Tongue (tissue), 2 donors: ENCODE measurements around the gene FBLN5. TPM values are rescaled to one million over a fixed set of nuclear protein-coding genes. Genes with fewer than 3 reads are reported as not detected.
"Not testable (repeated sequence)": the region's sequence is repeated elsewhere in the genome, so short reads cannot be mapped to it uniquely, and the experiment has no call there.

Experiments used
- DNase-seq: peaks from one replicate; pipeline ENCODE4 v3.0.0-alpha.2; 2015
- total RNA-seq: library from RNA; depleted of rRNA; stranded (reverse); fragments of >200 nt; gene quantifications from one replicate; pipeline ENCODE4 v1.2.3, GENCODE V29; 2014

FBLN5 gene
- total RNA-seq, 1 donor from 2014 or later = 65.3 TPM

DNA sequence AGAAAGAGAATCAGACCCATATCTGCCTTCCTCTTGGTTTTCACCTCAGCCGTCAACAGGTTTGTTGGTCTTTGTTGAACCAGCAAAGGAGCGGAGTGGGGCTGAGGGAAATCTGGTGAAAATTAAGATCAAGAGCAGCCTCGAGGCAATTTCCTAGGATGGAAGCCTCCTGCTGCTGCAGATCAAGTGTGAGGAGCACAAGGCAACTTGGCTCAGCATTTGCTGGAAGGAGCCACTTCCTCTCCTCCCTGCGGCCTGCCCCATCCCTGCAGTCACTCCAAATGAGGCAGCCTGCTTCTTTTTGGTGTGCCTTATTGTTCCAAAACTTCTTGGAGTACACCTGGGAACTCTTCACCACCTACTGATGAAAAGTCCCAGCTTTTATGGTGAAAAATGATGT is 85.1 kb downstream of the FBLN5 start:
- no peak for DNase-seq

DNA sequence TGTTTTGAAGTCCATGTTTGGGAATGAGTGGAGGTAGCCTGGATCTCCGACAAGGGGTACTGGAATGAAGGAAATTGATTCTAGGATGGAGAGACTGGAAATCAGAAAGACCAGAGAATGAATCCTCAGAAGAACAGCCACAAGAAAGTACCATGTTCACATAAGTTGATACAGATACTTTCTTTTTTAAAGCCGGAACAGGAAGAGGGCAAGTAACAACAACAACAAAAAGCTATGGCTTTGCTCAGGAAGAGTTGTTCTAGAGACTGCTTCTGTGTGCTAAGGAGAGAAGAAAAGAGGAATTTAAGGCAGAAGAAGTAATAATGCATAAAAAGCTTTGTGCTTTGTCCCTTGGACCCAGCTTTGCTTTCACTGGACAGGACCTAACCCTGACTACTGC is 86.4 kb downstream of the FBLN5 start:
- no peak for DNase-seq

DNA sequence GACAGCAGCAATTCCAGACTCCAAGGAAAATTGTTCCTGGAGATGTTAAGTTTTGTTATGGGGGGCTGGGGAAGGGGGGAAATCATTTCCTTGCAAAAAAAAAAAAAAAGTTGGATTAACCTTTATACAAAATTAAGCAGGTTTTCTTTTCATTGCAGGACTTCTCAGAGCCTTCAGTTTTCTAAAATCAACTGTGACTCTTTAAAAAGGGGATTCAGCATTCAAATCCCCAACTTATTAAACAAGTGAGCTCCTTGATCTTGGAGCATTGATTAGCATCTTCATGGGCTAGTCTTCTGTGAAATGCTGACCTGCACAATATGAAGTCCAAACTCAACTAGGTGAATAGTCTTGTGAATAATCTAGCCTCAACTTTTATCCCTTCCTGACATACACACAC is 87.3 kb downstream of the FBLN5 start:
- no peak for DNase-seq

DNA sequence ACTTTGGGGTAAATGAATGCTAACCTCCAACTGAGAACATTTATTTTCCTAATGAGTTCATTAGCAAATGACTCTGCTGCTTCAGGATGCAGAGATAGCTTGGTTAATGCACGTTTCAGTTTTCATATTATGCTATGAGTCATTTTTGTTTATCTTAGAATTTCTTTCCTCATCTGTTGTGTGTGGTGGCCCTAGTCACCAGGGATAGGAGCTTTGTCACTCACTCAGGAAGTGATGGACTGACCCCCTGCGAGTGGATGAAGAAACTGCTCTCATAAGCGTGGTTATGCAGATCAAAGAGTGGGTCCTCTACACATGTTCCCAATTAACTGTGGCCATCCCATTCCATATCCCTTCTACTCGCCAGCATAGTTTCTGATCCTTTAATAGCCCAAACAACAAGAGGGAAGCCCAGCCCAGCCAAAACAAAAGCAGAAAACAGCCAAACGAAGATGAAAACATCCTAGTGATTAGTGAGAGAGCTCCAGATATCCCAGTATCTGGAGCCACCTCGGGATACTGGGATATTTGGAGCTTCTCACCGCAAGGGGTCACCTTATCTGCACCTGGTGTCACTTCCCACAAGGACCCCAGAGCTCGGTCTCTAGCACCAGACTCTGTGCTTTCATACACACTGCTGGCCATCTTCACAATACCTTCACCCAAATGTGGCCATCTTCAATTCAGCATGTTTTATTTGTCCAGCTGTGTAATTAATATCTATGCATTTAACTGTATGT is 88.8 kb downstream of the FBLN5 start:
- no peak for DNase-seq

DNA sequence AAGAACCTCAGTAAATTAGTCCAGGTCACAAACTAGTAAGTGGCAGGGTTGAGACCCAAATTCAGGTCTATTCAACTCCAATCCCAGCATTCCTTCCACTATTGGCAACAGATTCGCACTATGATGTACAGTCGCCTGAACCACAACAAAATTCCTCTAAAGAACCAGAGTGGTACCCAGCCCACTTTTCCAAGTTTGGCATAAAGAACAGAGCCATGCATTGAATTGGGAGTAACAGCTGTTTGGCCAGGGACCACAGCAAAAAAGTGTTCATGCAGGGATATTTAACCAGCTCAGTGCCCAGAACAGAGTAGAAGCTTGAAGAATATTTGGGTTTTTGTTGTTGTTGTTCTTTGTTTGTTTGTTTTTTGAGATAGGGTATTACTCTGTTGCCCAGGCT is 89.9 kb downstream of the FBLN5 start:
- peak; percentile 84 for DNase-seq

DNA sequence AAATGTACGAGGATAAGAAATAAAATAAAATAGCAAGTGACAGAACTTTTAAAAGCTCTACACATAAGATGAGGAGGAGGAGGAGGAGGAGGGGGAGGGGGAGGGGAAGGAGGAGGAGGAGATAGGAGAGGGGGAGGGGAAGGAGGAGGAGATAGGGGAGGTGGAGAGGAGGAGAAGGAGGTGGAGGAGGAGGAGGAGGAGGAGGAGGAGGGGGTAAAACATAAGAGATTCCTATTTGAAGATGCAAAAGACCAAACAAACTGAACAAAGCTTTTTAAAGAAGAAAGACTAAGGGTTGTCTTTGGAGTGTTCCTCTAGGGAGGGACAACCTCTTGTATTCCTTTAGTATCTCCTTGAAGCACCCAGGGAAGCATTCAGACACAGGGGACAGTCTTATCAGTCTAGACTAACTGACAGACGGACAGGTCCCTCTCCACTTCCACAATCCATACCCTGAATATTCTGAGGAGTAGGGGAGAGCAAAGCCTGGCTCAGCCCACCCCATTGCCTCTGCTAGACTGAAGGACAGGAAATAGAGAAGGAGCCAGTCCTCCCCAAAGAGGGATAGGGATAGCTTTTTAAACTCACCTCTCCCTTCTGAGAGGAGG is 93.1 kb downstream of the FBLN5 start:
- no peak for DNase-seq

DNA sequence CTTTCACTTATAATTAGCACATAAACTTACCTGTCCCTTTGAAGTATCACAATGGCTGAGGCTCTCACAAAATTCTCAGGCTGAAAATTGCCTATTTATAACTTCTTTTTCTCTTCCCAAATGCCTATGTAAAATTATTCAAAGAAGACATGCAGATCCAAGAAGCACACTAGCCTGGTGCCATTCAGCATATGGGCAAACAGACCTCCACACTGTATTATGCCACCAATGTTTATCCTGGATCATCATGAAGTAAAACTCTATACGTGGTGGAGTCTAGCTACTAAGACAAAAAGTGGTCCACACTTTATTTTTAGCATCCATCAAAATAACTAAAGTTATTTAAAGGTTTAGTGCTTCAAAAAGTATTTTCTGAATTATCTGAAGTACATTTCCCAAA is 95.9 kb downstream of the FBLN5 start:
- no peak for DNase-seq

DNA sequence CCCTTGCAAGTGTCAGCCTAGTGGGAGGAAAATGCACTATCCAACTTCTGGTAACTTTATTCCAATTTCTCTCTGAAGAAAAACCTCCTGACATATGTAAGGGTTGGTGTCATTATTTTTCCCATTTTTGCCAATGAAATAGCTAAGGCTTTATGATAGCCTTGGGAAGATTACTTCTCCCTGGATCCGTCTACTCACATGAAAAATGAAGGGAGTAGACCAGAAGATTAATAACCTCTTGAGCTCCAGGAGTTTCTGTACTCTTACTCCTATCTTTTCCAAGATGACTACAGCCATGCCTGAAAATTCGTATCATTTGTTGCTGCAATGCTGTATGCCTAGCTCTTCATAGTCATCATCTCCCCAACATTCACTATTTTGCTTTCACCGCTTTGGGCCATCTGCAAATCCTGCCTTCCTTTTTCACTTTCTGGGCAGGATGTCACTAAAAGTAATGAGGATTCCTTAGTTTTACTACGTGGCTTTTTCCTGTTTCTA is 98.9 kb downstream of the FBLN5 start:
- no peak for DNase-seq

DNA sequence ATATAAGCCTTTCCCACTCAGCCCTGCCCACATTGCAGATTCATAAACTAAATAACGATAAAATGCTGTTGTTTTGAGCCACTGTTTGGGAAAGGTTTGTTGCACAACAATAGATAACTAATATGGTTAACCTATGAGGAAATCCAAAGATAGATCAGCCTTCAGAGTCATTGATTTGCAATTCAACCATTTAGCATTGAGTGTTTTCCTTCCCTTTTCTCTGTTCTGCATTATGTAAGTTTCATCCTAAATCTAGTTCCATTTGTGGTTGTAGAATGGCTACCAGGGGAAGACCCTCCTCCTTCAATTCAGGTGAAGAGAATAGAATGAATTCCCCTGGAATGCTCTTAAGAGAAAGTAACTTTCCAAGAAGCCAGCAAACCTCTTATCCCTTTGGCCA is 99.8 kb downstream of the FBLN5 start:
- no peak for DNase-seq

DNA sequence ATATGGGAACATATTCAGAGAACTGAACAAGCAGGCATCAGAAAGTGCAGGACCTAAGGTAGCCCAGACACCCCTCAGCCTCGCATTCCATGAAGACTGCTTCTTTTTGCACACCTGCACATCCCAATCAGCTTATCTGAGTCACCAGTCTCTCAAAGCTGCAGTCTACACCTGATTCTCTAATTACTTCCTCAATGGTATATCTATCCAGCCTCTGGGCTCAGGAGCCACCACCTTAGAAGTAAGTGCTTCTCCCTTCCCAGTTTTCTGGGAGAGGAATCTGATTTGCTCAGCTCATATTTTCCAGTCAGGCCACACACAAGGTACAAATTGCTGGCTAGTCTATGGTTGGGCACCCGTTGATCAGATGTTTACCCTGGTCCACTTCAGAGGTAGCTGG is 101.8 kb downstream of the FBLN5 start:
- no peak for DNase-seq

DNA sequence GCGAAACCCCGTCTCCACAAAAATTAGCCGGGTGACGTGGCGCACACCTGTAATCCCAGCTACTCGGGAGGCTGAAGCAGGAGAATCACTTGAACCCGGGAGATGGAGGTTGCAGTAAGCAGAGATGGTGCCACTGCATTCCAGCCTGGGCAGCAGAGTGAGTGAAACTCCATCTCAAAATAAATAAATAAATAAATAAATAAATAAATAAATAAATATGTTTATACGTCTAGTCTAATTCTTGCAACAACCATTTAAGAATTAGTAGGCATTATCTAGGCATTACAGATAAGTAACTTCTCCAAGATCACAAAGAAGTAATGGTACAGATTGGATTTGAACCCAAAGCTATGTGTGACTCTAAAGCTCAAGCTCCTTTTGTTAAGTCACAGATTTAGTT is 102.4 kb downstream of the FBLN5 start:
- not testable (repeated sequence) for DNase-seq

DNA sequence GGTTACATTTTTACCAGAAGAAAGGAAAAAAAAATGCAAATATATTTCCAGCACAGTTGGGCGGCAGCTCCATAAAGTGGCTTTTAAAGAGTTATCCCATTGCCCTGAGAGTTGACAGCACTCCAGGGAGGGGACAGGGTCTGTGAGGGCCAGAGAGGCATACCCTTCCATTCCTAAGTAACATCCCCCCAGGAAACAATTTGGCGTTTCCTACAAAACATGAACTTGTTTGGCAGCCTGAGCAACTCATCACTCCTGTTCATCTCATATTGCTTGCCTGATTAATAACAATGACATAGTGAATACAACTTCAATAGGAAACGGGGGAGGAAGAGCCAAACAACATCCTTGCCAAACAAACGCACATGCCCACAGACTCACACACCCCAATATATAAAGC is 103.5 kb downstream of the FBLN5 start:
- no peak for DNase-seq

DNA sequence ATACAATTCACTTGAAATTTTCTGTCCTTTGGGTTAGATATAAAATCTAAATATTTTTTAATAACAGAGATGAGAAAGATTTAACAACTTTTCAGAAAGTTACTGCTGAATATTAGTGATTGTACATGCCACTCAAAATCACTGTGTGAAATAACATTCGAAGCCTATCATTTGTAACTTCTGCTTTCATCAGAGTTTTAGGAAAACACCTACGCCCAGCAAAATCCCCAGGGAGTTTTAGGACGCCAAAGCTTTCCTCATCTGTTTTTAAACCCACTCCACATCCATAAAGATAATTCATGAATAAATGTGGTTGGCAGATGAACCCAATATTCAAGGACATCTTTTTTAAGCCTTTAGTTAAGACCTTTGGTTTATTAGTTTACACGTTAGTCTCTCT is 104.1 kb downstream of the FBLN5 start:
- no peak for DNase-seq

DNA sequence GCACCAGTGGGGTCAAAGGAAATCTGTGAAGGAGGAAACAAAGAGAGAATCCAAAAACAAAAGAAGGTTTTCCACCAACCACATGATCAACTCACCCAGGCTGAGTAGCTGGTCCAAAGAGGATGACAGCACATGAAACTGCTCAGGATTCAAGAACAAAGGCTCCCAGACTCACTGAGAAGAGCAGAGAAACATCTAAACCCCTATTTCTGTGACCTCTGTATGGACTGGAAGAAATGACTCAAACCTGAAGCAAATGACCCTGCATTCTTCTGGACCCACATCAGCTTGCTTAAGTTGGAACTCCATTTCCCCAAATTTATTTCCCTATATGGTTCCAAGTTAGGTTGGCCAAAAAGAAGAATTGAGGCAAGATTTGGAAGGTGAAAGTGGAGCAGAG is 106.4 kb downstream of the FBLN5 start:
- DNase-seq = no peak

DNA sequence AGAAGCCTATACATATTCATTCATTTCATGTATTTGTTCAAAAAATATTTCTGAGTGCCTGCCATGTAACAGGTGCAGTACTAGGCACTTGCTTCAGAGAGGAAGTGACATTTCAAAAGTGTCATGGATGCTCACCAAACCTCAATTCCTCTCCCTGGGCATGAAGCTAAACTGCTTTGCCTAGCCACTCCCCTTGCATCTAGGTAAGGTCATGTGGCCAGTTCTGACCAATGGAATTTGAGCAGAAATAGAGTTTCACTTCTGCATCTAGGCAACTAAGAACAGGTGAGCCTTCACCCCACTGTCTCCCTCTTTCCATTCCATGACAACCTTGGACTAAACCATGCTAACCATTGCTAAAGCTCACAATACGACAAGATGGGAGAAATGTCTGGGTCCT is 107.7 kb downstream of the FBLN5 start:
- no peak for DNase-seq

DNA sequence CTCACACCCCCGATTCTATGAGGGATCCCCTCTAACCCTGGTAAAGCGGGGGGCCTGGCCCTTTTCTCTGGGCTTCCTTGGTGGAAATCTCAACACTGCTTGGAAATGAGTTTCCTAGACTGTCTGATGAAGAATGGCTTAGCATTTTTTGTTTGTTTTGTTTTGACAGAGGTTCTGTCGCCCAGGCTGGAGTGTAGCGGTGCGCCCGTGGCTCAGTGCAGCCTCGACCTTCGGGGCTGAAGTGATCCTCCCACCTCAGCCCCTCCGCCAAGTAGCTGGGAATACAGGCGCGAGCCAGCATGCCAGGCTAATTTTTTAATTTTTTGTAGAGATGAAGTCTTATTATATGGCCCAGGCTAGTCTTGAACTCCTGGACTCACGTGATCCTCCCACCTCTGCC is 110.4 kb downstream of the FBLN5 start:
- no peak for DNase-seq

DNA sequence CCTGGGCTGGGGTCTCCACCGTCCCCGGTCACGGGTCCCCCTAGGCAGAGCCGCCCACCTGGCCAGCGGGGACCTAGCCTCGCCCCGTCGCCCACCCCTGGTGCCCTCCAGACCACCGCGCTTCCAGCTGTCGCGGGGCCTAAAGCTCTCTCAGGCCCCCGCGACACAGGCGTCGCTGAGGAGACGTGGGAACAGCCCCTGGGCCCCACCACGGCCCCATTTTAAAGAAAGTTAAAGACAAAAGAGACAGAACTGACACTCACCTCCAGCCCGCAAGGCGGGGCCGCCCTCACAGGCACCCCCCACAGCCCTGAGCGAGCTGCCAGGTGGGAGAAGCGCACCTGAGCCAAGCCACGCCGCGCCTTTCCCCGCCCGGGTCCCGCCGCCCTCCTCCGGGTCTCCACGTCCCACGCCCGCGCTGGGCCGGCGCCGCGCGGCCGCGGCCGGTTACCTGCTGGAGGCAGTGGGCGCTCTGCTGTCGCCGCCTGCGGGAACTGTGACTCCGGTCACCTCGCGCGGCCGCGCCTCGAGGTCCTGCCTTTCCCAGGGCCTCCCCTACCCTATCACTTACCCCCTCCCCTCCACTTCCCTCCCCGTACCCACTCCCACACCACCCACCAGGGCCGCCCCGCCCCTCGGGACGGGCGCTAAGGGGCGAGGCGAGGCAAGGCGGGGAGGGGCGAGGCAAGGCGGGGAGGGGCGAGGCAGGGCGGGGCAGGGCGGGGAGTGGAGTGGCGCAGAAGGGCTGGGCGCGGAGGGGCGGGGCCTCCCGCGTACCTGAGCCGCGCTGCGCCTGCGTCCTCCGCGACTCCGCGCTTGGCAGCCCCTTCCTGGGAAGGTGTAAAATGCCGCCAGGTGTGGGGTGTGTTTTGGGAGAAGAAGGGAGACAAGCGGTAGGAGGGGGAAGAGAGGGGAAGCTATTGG is 111.3 kb downstream of the FBLN5 start:
- peak; percentile 67 for DNase-seq

DNA sequence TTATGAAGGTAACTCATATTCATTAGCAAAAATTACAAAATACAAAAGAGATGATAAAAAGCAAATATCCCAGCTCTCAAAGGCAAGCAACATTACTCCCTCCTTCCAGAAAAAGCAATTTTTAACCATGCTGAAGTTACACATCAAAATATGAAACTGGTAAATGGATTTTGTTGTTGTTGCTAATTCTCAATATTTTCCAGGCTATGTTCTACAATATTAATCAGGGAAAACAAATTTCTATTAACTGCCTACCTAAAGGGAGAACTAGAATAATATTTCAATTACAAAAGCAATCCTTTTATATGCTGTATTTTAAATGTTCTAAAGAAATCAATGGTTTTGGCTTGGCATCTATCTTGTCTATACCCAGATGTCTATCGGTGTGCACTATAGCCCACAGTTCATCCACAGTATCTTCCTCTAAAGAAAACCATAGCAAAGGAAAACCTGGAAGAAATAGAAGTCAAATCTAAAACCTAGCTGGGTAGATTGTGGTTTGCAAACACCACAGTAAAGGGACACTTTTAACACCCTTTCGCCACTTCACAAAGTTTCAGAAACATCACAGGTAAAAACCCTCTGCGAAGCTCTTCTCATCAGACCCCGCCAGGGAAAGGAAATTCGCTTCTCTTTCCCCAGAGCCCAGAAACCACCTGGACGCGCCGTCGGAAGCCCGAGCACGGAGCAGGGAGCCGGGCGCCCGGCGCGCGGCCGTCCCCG is 112.1 kb downstream of the FBLN5 start:
- DNase-seq = no peak

DNA sequence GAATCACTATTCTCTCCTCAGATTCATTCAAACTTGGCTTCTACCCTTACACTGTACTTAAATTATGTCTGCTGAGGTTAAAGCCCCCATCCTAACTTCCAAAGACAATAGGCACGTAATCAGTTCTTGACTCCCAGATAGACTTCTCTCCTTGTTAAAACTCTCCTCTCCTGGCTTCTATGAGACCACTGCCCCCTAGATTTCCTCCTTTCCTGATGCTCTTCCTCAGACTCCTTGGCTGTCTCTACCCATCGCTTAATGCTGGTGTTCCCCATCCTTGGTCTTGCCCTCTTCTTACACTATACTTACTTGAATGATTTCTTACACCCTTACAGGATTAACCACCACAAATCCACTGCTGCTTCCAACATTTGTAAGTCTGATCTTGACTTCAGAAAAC is 112.9 kb downstream of the FBLN5 start:
- no peak for DNase-seq

DNA sequence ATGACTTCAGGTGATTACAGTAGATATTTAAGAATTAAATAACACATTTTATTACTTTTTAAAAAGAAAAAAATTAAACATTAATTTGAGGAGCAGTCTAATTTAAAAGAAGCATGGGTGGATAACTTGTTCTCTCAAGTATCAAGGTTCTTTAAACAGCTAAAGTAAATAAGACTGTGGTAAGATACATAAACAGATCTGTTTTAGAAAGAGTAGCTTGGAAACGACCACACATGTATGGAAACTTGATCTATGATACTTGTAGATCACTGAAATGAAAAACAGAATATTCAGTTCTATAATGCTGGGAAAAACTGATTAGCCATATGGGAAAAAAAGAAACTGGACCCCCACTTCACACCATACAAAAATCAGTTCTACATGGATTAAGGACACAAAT is 116.2 kb downstream of the FBLN5 start:
- peak; percentile 18 for DNase-seq

DNA sequence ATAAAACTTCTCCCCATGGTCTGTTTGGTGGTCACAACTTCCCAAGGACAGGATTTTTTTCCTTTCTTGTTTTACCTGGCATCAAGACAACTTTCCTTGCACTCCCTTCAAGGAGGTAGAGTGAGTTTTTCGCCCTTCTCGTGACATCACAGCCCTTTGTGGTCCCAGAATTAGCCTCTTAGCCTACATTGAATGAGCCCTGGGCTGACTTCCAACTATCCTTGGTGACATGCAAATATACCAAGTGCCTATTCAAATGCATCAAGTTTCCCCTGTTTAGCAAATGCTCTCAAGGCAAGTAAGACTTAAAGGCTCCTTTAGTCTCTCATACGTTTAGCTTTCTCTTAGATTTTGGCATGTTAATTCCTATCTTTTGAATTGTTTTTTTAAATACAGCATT is 116.7 kb downstream of the FBLN5 start:
- DNase-seq = peak; percentile 69

DNA sequence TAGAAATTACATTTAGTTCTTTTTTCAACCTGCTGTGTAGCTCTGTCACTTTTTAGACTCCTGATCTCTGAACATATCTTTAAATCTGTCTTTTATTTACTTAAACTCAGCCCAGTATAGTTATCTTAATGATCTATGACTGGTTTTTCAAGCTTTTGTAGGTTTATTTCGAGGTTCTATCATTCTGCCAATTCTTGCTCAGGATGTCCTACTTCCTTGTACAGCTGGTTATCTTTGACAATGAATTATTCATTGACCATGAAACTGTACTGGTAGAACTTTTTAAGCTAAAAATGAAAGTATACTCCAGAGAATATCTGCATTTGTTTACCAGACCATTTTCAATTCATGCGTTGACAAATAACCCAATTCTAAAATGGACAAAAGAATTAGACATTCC is 118.0 kb downstream of the FBLN5 start:
- DNase-seq = no peak
